Subcutaneous adipose tissue (tissue), 4 donors: Measurements from ENCODE around the gene SELENOV. TPM values are rescaled to one million over a fixed set of nuclear protein-coding genes. Genes with fewer than 3 reads are reported as not detected.

Source experiments
- total RNA-seq, 4 donors: library from RNA; depleted of rRNA; stranded (reverse); fragments of >200 nt; gene quantifications; one replicate each; pipeline ENCODE4 v1.1.0, GENCODE V29; 2016
- TF ChIP-seq, protein P1 (sequence below): fragments of 450-650 bp; IDR thresholded peaks from one replicate; pipeline ENCODE4 v1.5.1; 2016; ENCODE audit warnings: low read depth, mild to moderate bottlenecking, control low read depth, antibody characterized with exemption, moderate library complexity

The SELENOV gene
- total RNA-seq, 4 donors from 2014 or later = not detected

DNA sequence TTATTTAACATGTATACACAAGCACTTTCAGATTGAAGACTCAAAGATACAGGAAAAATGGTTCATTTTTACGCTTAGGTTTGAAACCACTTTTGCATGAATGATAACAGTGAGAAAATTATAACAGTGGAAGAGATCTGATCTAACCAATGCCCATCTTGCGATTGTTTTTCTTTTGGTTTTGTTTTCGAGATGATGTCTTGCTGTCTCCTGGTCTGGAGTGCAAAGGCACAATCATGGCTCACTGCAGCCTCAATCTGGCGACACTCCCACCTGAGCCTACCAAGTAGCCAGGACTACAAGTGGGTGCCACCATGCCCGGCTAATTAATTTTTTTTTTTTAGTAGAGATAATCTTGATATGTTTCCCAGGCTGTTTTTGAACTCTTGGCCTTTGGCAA, 35.3 kb downstream of the SELENOV start:
- TF ChIP-seq, protein P1, sequence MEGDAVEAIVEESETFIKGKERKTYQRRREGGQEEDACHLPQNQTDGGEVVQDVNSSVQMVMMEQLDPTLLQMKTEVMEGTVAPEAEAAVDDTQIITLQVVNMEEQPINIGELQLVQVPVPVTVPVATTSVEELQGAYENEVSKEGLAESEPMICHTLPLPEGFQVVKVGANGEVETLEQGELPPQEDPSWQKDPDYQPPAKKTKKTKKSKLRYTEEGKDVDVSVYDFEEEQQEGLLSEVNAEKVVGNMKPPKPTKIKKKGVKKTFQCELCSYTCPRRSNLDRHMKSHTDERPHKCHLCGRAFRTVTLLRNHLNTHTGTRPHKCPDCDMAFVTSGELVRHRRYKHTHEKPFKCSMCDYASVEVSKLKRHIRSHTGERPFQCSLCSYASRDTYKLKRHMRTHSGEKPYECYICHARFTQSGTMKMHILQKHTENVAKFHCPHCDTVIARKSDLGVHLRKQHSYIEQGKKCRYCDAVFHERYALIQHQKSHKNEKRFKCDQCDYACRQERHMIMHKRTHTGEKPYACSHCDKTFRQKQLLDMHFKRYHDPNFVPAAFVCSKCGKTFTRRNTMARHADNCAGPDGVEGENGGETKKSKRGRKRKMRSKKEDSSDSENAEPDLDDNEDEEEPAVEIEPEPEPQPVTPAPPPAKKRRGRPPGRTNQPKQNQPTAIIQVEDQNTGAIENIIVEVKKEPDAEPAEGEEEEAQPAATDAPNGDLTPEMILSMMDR = no peak

DNA sequence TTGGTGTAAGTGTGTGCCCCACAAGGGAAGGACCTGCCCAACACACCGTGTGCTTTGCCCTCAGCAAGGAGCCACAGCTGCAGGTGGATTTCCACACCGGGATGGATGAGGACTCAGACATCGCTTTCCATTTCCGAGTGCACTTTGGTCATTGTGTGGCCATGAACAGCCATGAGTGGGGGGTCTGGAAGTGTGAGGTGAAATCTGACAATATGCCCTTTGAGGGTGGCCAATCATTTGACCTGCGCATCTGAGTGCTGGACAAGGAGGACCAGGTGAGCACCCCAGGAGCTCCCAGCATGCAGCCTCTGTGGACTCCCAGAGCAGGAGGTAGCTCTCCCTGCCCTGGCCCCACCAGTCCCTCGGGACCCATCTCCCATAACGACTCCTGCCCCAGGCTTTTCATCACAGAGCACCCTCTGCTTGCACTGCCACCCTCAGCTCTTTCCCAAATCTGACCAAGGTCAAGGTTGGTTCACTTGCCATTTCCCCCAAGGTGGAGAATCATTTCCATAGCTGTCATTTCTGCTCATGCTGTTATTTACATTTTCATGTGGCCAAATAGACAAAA, 38.2 kb downstream of the SELENOV start:
- TF ChIP-seq, protein P1 = no peak

DNA sequence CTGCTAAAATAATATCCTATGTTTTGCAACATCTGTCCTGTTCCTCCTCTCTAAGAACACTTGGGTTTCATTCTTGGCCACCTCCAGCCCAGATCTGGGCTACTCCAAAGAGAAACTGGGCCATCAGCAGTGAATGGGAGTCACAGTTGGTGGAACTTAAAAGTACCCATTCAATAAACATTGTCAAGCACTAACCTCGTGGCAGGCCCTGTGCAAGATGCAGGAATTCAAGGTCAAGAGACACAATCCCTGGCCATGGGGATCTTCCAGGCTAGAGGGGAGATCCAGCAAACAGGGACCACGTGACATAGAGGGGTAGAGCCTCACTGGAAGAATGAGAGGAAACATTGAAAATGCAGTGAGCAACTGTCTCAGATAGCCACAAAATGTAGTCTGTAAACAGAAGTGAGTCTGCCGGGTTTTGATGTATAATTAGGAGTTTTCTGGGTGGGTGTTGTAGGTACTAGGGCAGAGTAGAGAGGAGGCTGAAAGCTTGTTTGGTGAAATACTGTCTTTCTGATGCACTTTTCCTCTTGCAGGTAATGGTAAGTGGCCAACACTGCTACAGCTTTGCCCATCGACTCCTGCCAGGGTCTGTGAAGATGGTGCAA, 39.9 kb downstream of the SELENOV start:
- TF ChIP-seq, protein P1 = no peak

DNA sequence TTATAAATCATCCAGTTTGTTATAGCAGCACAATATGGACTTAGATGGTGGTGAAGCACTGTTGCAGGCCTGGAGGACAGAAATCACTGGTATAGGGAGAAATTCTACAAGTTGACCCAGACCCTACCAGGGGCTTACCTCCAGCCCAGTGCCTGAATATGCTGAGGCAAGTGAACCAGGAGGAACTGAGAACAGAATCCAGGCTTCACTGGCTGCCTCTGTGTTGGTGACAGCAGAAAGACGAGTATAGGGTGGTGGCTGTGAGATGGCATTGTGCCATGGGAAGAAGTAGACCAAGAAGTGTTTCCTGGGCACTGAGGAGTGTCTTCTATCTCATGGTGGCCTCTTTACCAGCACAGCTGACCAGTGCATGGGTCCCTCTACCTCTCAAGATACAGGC, 40.9 kb downstream of the SELENOV start:
- TF ChIP-seq, protein P1 = no peak

DNA sequence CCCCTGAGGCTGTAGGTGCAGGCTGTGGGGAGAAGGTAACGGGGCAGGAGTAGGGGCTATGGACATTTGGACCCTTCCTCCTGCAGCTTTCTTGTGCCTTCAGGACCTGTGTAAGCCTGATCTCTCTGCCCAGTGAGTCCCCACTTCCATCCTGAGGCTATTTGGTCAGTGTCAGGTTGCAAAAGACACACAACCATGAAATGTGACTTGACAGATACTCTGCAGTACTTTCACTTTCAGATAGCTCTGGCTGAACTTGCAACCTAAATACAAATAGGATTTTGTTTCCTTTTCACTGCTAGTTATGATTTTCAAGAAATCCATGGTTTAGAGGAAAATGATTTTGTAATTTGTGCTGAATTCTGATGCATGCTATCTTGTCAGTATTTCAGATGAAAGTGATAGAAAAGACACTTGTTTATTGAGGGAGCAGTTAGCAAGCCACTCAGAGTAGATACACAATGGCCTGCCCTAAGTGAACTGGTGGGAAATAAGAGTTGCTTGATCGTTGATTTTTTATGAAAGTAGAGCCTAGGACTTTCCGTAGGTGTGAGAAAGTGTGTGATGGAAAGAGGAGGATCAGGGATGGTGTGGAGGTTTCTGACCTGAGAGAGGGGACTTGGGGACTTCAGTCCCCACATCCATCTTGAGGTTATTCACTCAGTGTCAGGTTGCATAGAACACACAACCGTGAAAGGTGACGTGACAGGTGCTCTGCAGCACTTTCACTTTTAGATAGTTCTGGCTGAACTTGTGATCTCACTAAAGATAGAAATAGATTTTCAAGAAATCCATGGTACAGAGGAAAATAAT, 43.1 kb downstream of the SELENOV start:
- TF ChIP-seq, protein P1 = no peak

DNA sequence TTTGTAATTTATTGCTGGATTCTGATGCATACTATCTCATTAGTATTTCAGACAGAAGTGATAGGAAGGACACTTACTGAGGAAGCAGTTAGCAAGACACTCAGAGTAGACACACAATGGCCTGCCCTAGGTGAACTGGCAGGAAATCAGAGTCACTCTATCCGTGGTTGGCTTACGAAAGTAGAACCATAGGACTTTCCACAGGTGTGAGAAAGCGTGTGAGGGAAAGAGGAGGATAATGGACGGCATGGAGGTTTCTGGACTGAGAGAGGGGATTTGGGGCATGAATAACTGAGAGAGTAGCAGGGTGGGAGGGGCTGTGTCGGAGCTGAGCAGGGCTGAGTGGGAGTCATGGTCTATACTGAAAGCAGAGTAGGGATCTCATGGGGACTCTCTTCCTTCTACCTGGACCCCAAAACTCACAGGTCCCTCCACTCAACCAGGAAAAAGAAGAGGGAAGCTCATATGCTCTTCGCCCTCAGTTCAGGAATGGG, 43.7 kb downstream of the SELENOV start:
- TF ChIP-seq, protein P1 = no peak

DNA sequence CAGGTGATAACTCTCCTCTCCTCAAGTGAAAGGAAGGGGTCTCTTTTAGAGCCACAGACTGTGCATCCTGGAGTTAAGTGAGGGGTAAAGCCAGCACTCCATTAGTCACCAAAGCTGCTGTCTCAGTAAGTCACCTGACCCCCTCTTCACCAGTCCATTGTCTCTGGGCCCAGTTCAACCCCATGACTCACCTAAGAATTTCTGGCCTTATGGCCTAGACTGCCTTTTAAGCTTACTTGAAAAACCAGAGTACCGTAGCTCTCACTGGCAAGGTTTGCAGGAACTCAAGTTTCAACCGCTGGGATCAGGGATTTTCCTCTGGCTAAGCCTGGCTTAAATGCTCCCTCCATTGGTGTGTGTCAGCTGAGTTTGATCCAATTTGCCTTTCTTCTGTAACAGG, 48.5 kb downstream of the SELENOV start:
- TF ChIP-seq, protein P1 = no peak
